ENCODE data around the gene TXNRD2. TPM values are rescaled to one million over a fixed set of nuclear protein-coding genes. Genes with fewer than 3 reads are reported as not detected.

TXNRD2 gene
- total and polyA plus RNA-seq, 10 of the 15 experiments (the other 5 are each of a cell fraction or from before 2014, with no cell fraction given): 1.6 to 26.0 (median 13.9) TPM

GRCh38 chr22:19984201-19984753 is 42.7 kb upstream of the TXNRD2 start:
- Histone ChIP-seq H3K27me3 (replicated peaks in 1 of 2; ENCODE audit: control insufficient read depth in 2 of 2, insufficient read depth in 2 of 2, low read length in 1 of 2) (0 out of 4 replicates have a peak, but pooled peaks cover 0 to 2% of the 10 kb centered on the region in 2 experiments), H3K79me2 (ENCODE audit: control insufficient read depth, insufficient read depth, low read length) (no peaks in the 10 kb centered on the region), H3K9ac (ENCODE audit: control insufficient read depth, insufficient read depth, low read length) (no peak overlapping the region), H3K36me3 (ENCODE audit: control insufficient read depth in 2 of 2, insufficient read depth in 2 of 2, low read length in 1 of 2) (no peaks in the 10 kb centered on the region; a peak in 1 of 4 replicates), H2AFZ (ENCODE audit: control insufficient read depth, low read depth, low read length) (no peak overlapping the region), H3K4me1 (ENCODE audit: control insufficient read depth, insufficient read depth, low read length) (no peaks in the 10 kb centered on the region), H3K4me2 (ENCODE audit: control insufficient read depth, insufficient read depth) (no peak overlapping the region), H3K9me3 (replicated peaks; ENCODE audit: control insufficient read depth, insufficient read depth, low read length) (no peaks in the 10 kb centered on the region), H3K4me3 (no peak overlapping the region), H3K27ac (ENCODE audit: control insufficient read depth, insufficient read depth) (no peak overlapping the region), H4K20me1 (ENCODE audit: control insufficient read depth, insufficient read depth) (no peaks in the 10 kb centered on the region)
- intact Hi-C loops (cut with micrococcal nuclease; ENCODE audit: unreplicated experiment) (no loop called here), in situ Hi-C loops (cut with MboI) (no loop called here)
- POLR2A ChIA-PET: no interaction called here
- TF ChIP-seq MEF2A (IDR thresholded peaks at IDR 0.05; ENCODE audit: insufficient read depth, low read depth, low read length): peak; percentile 65; the same call in 1 of the 2 replicates
- peak; percentile 69; the same call in 1 of the 2 replicates for TF ChIP-seq JUNB (IDR thresholded peaks at IDR 0.05)
- no peak for TF ChIP-seq LARP7 (IDR thresholded peaks at IDR 0.05)
- RAD21 ChIA-PET (ENCODE audit: unreplicated experiment): no interaction called here
- ATAC-seq (peak; percentile 33), DNase-seq (ENCODE audit: low read depth, low spot score) (no peak), FAIRE-seq (no peak)
- SMC1A ChIA-PET (ENCODE audit: uncharacterized antibody, unreplicated experiment): no interaction called here
- BruUV-seq (replicated peaks): no TSS peak
- WGBS (ENCODE audit: insufficient coverage, insufficient replicate concordance, low lambda C conversion rate, missing lambda C conversion rate): 46% methylated on average over 19 of the region's 19 CpGs
- CTCF ChIA-PET: no interaction called here

GRCh38 chr22:19983741-19984140 is 42.1 kb upstream of the TXNRD2 start:
- Histone ChIP-seq H3K9ac (ENCODE audit: control insufficient read depth, insufficient read depth, low read length) (no peak overlapping the region), H3K36me3 (ENCODE audit: control insufficient read depth in 2 of 2, insufficient read depth in 2 of 2, low read length in 1 of 2) (no peaks in the 10 kb centered on the region; a peak in 1 of 4 replicates), H3K4me1 (ENCODE audit: control insufficient read depth, insufficient read depth, low read length) (no peaks in the 10 kb centered on the region), H3K9me3 (replicated peaks; ENCODE audit: control insufficient read depth, insufficient read depth, low read length) (no peaks in the 10 kb centered on the region), H3K79me2 (ENCODE audit: control insufficient read depth, insufficient read depth, low read length) (no peaks in the 10 kb centered on the region), H3K27ac (ENCODE audit: control insufficient read depth, insufficient read depth) (no peak overlapping the region), H3K4me2 (ENCODE audit: control insufficient read depth, insufficient read depth) (no peak overlapping the region), H4K20me1 (ENCODE audit: control insufficient read depth, insufficient read depth) (no peaks in the 10 kb centered on the region), H2AFZ (ENCODE audit: control insufficient read depth, low read depth, low read length) (no peak overlapping the region), H3K27me3 (replicated peaks in 1 of 2; ENCODE audit: control insufficient read depth in 2 of 2, insufficient read depth in 2 of 2, low read length in 1 of 2) (0 out of 4 replicates have a peak, but pooled peaks cover 0 to 2% of the 10 kb centered on the region in 2 experiments), H3K4me3 (no peak overlapping the region)
- ChIA-PET SMC1A (ENCODE audit: uncharacterized antibody, unreplicated experiment) (no interaction called here), RAD21 (ENCODE audit: unreplicated experiment) (no interaction called here), CTCF (no interaction called here), POLR2A (no interaction called here)
- DNase-seq (ENCODE audit: low read depth, low spot score) (no peak), FAIRE-seq (no peak), ATAC-seq (no peak)
- WGBS (ENCODE audit: insufficient coverage, insufficient replicate concordance, low lambda C conversion rate, missing lambda C conversion rate): 4% methylated on average over 5 of the region's 5 CpGs
- intact Hi-C loops (cut with micrococcal nuclease; ENCODE audit: unreplicated experiment) (no loop called here), in situ Hi-C loops (cut with MboI) (no loop called here)
- BruUV-seq (replicated peaks): no TSS peak
- TF ChIP-seq RELA (IDR thresholded peaks at IDR 0.05; ENCODE audit: borderline replicate concordance, partially characterized antibody) (no peak), CHD1 (IDR thresholded peaks at IDR 0.05; ENCODE audit: low read depth, low read length) (no peak), KDM1A (IDR thresholded peaks at IDR 0.05; ENCODE audit: borderline replicate concordance) (no peak), IRF4 (IDR thresholded peaks at IDR 0.05; ENCODE audit: low read depth, low read length) (no peak), NR2C2 (IDR thresholded peaks at IDR 0.05; ENCODE audit: borderline replicate concordance, control insufficient read depth, insufficient read length, low read depth) (no peak), JUNB (IDR thresholded peaks at IDR 0.05) (no peak), EED (IDR thresholded peaks at IDR 0.05; ENCODE audit: low read depth) (no peak), PML (IDR thresholded peaks at IDR 0.05; ENCODE audit: low read length) (no peak), MYB (IDR thresholded peaks at IDR 0.05; ENCODE audit: borderline replicate concordance, low read depth, low read length) (no peak), EP300 (IDR thresholded peaks at IDR 0.05; ENCODE audit: borderline replicate concordance in 1 of 2, control insufficient read depth in 1 of 2, low read depth in 2 of 2, low read length in 2 of 2) (no peak), CBX3 (IDR thresholded peaks at IDR 0.05; ENCODE audit: borderline replicate concordance, low read depth) (no peak), SPI1 (IDR thresholded peaks at IDR 0.05; ENCODE audit: borderline replicate concordance, insufficient read depth, low read depth, low read length) (no peak), SIN3A (IDR thresholded peaks at IDR 0.05; ENCODE audit: low read depth, low read length) (no peak), DPF2 (IDR thresholded peaks at IDR 0.05) (no peak), SP1 (IDR thresholded peaks at IDR 0.05; ENCODE audit: low read depth, low read length) (no peak), SUZ12 (IDR thresholded peaks at IDR 0.05; ENCODE audit: unreplicated experiment) (no peak), BACH1 (IDR thresholded peaks at IDR 0.05; ENCODE audit: borderline replicate concordance) (no peak)
